IPS-18c (cell line): ENCODE measurements around the gene TMEM82.

ENCODE experiments used
- H3K4me3 ChIP-seq: 2 replicates; pipeline ENCODE4 v1.7.0; 2013; ENCODE audit warnings: low read depth, mild to moderate bottlenecking, low read length, moderate library complexity; ENCODE audit not compliant: insufficient read depth
- H3K9me3 ChIP-seq: one replicate; pipeline ENCODE4 v1.6.1; 2013; ENCODE audit warnings: mild to moderate bottlenecking, low read length, moderate library complexity; ENCODE audit not compliant: control insufficient read depth, insufficient read depth

TMEM82 gene

GRCh38 chr1:15731735-15732685 lies 10.3 kb upstream of the TMEM82 start:
- Histone ChIP-seq H3K4me3 (no peak overlapping the region), H3K9me3 (peaks cover 2% of the 10 kb centered on the region)

GRCh38 chr1:15732686-15733081 lies 9.6 kb upstream of the TMEM82 start:
- H3K9me3 ChIP-seq: peaks cover 2% of the 10 kb centered on the region
- no peak overlapping the region for H3K4me3 ChIP-seq

GRCh38 chr1:15733218-15733725 lies 9.0 kb upstream of the TMEM82 start:
- Histone ChIP-seq H3K4me3 (no peak overlapping the region), H3K9me3 (peaks cover 2% of the 10 kb centered on the region)

GRCh38 chr1:15733726-15734226 lies 8.5 kb upstream of the TMEM82 start:
- Histone ChIP-seq H3K9me3 (peaks cover 2% of the 10 kb centered on the region), H3K4me3 (no peak overlapping the region)

- Histone ChIP-seq H3K9me3 (peaks cover 2% of the 10 kb centered on the region), H3K4me3 (no peak overlapping the region)
These were observed 8.0 kb upstream of the TMEM82 start for GRCh38 chr1:15734296-15734695.

- H3K4me3 ChIP-seq: no peak overlapping the region
- peaks cover 2% of the 10 kb centered on the region for H3K9me3 ChIP-seq
These were observed 7.4 kb upstream of the TMEM82 start for GRCh38 chr1:15734901-15735300.

GRCh38 chr1:15735304-15736037 lies 6.8 kb upstream of the TMEM82 start:
- H3K4me3 ChIP-seq: no peak overlapping the region
- peaks cover 2% of the 10 kb centered on the region for H3K9me3 ChIP-seq

GRCh38 chr1:15736038-15736891 lies 6.0 kb upstream of the TMEM82 start, which contains the start of gene SLC25A34:
Gene SLC25A34 (plus strand): TSS chr1:15736258. CDS start chr1:15736486, 228 bp downstream.
- H3K9me3 ChIP-seq: peaks cover 2% of the 10 kb centered on the region
- H3K4me3 ChIP-seq: no peak within 1 kb of the TSS

GRCh38 chr1:15736892-15737261 lies 5.4 kb upstream of the TMEM82 start:
- H3K4me3 ChIP-seq: no peak overlapping the region
- H3K9me3 ChIP-seq: peaks cover 2% of the 10 kb centered on the region

GRCh38 chr1:15737324-15738319 lies 4.7 kb upstream of the TMEM82 start:
- H3K4me3 ChIP-seq: no peak overlapping the region
- peaks cover 2% of the 10 kb centered on the region for H3K9me3 ChIP-seq

GRCh38 chr1:15738416-15739113 lies 3.7 kb upstream of the TMEM82 start:
- peaks cover 2% of the 10 kb centered on the region for H3K9me3 ChIP-seq
- no peak overlapping the region for H3K4me3 ChIP-seq

- H3K9me3 ChIP-seq: peaks cover 2% of the 10 kb centered on the region
- no peak overlapping the region for H3K4me3 ChIP-seq
These were observed 3.0 kb upstream of the TMEM82 start for GRCh38 chr1:15739259-15739658.

GRCh38 chr1:15739745-15740144 lies 2.6 kb upstream of the TMEM82 start:
- no peak overlapping the region for H3K4me3 ChIP-seq
- peaks cover 2% of the 10 kb centered on the region for H3K9me3 ChIP-seq

- Histone ChIP-seq H3K4me3 (no peak overlapping the region), H3K9me3 (peaks cover 2% of the 10 kb centered on the region)
These were observed 1.1 kb upstream of the TMEM82 start for GRCh38 chr1:15740924-15741850.
